T-helper 1 cell (primary cell): ENCODE measurements around the gene SDK1.

ENCODE experiments used
- DNase-seq, 5 donors: peaks; one replicate each; pipeline ENCODE4 v3.0.0-alpha.2; 2012 to 2020

The SDK1 gene

DNA sequence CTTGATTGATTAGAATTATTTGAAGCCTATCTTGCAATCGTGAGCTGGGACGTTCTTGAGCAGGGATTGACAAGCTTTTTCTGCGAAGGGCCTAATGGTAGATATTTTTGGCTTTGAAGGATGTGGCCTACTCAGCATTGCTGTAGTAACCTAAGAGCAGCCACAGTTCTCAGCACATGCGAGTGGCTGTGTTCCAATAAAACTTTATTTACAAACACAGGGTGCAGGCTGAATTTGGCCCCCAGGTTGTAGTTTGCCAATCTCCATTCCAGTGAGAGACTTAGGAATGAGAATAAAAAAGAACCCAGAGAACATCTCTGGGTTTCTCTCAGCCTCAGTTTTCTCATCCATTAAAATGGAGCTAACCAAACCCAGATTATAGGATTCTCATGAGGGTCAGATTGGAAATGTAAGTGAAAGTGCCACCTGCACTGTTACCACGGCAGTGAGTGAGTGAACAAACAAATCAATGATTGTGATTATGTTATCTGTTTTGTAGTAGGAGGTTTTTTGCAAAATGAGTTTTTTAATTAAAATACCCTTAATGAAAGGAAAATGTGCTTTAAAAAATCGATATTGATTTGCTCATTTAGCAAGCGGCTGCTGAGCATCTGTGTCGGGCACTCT lies 664.0 kb downstream of the SDK1 start:
- DNase-seq: no peak

DNA sequence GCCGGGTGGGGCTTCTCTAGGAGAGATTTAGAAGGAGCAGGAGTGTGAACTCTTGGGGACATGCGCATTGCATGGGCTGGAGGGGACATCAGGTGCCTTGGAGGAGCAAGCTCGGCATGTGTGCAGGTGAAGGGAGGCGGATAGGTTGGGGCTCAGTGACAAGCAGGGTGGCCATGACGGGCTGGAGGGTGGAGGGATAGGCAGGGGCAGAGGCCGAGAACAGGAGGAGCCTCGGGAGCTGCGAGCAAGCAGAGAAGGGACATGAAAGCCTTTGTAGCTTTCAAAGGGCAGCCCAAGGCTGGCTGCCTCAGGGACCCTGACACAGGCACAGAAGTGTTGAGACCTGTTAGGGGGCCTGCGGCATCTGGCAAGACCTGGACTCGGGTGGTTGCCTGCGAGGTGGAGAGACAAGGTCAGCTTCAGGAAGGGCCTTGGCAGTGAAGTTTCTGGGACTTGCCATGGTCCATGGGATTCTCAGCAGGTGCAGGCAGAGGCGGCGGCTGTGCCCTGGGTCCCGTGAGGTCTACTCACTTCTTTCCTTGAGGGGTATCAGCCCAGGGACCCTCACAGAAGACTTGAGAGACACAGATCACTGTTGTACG lies 664.8 kb downstream of the SDK1 start:
- DNase-seq: no peak

DNA sequence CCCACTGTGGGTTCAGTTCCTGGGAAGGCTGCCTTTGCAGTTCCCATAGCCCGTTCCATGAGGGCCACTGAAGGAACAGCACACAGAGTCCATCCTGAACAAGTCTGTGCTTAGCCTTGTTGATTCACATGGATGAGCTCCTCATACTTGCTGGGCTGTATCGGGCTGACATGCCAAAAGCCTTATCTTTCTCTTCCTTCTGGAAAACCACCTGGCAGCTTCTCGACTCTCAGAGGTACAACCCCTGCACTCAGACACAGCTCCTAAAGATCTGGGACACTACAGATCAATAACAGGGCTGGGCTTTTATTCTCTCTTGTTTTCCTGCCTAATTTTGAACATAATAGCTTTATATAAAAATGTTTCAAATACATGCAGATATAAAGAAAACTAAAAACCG lies 667.2 kb downstream of the SDK1 start:
- DNase-seq: no peak

DNA sequence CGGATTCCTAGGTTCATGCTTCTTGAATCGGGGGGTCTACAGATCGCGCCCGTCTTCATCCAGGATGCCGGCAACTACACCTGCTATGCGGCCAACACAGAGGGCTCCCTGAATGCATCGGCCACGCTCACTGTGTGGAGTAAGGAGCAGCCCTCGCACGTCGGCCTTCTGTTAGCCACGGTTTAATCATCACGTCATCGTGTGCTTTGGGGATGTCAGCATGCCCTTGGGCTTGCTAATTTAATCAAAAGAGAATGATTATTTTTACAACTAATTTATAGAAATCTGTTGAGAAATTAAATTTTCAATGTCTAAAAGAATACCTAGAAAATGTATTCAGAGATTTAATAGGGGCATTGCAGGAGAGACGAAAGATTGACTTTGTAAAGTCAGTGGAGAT lies 668.2 kb downstream of the SDK1 start:
- no peak for DNase-seq

DNA sequence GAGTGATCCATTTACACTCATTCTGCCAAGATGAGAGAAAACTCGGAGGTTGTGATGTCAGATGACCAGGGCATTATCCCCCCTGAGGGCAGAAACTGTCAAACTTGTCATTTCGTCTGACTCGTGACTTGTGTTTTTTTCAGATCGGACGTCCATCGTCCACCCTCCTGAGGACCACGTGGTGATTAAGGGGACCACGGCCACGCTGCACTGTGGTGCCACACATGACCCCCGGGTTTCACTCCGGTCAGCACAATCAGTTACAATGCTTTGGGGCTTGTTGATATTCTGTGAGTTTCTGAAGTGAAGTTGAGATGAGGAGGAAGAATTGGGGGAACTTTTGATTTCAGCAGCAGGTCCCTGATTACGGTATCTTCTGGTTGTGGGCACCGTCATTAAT lies 670.3 kb downstream of the SDK1 start:
- no peak for DNase-seq

DNA sequence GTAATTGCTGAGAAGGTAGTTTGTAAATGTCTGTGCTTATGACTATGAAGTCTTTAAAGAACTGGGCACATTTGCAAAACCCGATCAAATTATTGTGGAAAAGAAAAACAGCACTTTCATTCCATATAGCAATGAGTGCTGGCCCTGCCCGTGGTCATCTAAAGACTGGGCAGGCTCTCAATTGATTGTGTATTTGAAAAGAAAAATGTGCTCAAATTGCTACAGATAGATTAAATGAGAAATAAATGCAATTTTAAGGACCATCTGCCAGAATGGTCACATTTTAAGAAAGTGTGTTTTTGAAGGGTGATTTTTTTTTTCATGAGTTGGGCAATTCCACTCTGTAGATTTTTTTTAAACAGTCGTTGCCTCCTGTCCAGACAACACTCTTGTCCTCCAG lies 672.2 kb downstream of the SDK1 start:
- no peak for DNase-seq

DNA sequence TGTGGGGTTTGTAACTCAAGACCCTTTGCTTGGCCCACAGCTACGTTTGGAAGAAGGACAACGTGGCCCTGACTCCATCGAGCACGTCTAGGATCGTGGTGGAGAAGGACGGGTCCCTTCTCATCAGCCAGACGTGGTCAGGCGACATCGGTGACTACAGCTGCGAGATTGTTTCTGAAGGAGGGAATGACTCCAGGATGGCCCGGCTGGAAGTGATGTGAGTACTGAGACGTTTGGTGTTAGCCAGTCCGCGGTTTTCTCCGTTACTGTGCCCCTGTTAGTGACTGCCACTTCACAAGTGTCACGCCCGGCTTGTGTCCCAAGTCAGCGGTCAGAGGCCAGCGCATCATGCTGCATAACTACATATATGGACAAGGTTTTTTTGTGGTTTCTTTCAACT lies 673.3 kb downstream of the SDK1 start:
- no peak for DNase-seq

DNA sequence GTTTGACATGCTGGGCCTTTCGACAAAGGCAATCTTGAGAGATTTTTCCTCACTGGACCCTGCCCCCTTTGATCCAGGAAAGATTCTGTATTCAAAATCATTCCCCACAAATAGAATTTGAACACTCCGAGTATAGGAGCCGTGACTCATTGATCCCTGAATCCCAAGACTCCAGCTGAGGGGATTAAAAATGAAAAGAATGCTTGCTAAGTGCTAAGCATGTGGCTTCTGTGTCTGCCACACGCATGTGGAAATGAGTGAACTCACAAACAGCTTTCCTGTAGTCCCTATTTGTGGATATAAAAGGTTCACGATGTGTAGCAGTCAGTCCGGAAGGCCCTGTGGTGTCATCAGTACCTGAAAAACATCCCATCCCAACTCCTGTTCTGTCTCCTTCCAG lies 674.3 kb downstream of the SDK1 start:
- DNase-seq: no peak

DNA sequence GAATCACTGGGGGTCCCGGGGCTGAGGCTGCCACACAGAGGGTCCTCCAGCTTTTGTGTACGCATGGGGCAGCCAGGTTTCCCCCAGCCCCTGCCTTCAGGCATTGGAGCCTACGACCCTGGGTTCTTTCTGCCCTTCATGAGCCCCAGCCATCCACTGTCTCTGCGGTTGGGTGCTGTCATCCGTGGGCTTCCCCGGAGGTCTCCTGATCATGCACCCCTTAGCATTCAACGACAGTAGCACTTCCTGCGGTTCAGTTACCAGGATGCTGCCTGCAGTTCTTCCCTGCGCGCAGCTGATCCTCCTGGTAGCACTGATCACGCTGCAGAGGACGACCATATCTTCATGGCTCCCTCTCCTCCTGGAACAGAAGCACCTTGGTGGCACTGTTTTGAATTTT lies 676.3 kb downstream of the SDK1 start:
- DNase-seq: no peak

DNA sequence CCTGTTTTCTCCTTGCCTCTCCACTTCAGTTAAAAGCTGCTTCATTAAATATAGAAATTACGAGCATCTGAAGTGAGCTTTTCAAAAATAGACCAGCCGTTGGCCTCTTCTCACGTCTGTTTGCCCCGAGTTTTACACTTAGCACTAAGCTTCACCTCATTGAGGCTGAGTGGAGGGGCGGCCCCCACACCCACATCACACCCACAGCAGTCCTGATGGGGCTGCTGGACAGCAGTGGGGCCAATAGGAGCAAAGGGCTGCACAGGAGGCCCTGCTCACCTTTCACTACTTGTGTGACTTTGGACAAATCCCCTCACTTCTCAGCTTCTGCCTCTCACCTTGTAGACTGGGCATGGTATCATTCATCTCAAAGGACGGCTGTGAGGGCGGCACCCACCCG lies 677.8 kb downstream of the SDK1 start:
- DNase-seq: no peak

DNA sequence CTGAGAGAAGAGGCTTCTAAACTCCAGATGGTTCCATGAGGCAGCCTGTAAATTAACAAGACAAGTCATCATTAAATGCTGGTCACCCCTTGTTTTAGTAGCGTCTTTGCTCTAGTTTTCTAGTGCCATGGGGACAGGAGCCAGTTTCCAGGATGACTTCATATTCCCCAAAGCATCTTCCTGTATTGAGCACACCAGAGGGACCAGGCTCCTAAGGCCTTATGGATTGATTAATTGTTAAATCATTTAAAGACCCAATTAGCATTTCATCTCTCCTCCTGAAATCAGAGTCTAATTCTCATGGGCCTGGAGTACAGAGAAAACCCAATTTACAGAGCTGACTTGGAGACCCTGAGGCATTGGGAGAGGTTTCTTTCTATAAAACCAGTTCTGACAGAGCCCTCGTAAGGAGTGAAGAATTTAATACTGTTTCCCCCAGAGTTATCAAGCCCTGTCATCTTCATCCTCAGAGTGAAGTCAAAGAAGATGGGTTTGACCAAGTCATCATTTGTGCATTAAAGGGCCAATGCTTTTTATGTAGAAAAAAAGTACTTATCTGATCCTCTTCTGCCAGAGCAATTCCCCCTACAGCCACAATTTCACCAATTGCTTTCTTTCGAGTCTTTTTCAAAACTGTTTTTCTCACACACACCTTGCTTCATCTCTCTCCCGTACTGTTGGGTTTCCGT lies 678.7 kb downstream of the SDK1 start:
- no peak for DNase-seq

DNA sequence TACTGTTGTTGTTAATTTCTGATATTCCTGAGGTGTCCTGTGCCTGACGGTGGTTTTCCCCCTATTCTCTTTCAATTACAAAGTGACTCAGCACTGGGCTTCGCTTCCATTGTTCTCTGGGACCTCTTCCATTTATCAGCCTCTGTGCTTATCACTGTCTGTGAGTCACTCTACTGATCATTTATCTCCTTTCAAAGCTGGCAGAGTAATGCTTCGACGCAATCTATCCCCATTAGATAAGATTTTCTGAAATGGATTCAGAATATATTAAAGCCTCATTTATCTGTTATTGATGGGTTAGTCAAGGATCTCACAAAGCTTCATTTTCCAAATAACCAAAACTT lies 679.2 kb downstream of the SDK1 start:
- no peak for DNase-seq

DNA sequence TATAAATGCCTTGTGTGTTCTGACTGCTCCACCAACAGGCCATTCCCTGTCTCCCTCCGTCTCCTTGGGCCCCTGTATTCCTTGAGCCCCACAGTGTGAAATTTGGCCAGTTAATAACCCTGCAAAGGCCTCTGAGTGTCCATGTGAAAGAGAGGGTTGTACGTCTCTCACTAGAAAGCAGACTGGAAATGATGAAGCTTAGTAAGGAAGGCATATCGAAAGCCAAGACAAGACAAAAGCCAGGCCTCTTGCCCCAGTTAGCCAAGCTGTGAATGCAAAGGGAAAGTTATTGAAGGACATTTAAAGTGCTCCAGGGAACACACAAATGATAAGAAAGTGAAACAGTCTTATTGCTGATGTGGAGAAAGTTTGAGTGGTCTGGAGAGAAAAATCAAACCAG lies 680.2 kb downstream of the SDK1 start:
- no peak for DNase-seq

DNA sequence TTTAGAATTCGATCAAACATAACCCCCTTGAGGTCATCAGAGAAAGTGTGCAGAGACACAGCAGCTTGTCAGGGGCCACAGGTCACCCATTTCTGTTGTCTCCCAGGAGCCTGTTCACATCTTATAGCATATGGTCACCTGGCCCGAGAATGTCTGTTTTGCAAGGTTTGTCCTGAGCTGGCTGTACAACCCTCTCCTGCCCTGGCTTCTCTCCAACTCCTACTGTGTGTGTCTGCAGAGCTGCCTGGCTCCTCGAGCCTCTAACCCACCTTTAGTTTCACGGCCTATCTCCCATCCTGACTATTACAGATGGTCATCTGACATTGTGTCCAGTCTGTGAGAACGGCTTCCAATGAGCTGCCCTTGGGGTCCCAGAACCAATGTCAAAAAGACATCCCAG lies 683.4 kb downstream of the SDK1 start:
- DNase-seq: no peak

DNA sequence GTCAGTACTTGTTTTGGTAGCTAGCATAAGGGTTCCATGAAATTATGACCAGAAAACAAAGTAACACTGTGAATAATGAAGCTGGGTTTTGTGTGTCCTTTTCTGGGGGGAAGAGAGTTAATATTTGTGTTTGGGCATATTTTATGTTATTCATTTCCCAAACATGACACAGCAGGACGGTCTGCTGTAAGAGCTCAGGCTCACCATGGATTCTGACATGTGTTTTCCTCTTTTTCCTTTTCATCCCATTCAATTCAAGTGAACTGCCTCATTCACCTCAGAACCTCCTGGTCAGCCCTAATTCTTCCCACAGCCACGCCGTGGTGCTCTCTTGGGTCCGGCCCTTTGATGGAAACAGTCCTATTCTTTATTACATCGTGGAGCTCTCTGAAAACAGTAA lies 685.9 kb downstream of the SDK1 start:
- no peak for DNase-seq

DNA sequence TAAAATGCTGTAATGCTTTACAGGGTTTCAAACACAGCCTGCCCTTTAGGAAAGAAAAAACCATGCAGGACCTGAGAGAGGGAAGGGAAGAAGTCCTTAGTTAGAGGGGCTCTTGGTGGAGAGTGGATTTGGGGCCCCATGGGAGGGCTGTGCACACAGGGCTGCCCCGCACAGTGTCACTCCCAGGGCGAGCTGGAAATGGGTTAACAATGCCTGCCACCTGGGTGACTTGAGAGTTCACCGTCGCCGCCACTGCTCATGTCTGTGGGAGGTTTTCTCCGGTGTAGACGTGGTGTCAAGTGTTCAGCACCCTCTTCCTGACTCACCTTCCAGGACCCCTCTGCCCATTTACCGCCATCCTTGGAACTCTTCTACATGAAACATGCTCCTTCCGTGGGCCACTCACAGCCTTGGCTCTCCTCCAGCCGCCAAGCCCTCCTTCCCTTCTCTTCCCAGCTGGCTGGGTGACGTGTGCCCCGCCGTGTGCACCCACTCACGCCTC lies 686.4 kb downstream of the SDK1 start:
- DNase-seq: no peak

DNA sequence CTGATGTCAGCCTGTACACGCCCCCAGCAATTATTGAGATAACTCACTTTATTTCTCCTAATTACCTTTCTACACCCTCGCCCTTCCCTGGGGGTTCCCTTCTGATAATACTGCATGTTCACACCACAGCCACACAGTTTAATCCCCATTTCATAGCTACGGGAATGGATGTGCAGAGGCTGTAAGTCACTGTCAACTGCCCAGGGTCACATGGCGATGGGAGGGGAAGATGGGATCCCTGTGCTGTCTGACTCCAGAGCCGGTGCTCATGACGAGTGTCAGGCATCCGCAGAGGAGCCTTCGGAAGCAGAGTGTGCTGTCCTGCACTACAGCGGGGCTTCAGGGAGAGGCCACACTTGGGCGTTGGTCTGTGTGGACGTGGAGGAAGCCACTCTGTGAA lies 688.7 kb downstream of the SDK1 start:
- no peak for DNase-seq

DNA sequence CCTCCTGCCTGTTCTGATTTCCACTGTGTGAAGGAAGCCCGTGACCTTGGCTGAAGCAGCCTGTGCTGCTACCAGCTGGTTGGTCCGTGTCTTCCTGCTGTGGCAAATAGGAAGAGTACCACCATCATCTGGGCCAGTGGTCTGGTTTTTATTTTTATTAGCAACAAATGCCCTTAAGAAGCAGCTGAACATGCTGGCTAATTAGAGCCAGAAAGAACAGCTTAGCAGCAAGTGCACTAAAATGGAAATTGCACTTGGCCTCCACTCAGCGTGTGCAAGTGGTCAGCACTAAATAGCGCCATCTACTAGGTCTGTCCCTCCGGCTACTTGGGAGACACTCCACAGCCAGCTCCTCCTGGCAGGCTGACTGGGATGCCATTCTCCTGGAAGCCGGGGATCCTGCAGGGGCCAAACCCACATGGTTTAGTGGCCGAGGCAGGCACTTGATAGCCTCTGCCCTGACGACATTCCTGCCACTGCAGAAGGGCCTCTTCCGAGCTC lies 690.7 kb downstream of the SDK1 start:
- DNase-seq: no peak

DNA sequence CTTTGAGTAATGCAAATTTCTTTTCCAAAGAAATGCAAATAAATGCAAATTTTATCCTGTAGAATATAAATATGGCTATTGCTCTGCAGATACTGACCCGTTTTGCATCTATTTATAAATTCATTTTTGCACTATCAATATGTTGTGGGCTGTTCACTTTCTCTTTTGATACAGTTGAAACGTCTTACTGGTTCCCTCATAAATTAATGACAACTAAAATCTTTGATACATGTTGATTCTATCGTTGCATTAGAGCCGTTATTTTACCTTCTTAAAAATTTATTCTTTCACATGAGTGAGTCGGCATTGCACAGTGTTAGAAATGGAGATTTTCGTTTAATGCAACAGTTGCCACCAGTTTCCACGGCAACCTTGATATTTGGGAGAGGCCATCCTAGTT lies 691.8 kb downstream of the SDK1 start:
- DNase-seq: no peak

DNA sequence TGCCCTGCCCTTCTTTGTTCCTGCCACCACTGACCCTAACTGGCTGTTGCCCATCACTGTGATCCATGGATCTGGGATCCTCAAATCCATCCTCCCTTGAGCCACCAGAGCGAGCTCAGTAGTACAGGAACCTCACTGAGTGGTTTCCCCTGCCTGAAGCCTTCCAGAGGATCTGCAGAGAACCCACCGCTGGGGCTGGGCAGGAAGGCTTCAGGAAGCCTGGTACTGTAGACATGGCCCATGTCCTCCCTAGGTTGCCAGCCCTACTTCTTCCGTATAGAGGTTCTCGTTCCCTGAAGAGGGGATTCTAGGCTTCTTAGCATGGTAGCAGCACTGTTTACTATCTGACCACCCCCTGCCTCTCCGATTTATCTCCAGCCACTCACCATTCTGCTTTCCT lies 693.7 kb downstream of the SDK1 start:
- DNase-seq: no peak

DNA sequence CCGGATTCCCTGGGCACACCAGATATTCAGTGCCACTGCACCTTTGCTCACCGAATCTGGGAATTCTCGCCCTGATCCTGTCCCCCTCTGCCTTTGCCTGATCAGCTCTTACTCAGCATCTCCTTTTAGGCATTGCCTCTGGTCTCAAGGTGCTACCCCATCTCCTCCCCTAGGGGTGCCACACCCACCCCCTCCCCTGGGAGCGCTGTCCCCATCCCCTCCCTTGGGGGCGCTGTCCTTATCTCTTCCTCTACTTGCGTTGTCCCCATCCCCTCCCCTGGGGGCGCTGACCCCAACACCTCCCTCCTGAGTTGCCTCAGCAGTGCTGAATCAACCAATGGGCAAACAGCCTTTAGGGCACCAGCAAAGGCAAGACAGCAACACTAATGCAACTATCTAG lies 694.1 kb downstream of the SDK1 start:
- DNase-seq: no peak

DNA sequence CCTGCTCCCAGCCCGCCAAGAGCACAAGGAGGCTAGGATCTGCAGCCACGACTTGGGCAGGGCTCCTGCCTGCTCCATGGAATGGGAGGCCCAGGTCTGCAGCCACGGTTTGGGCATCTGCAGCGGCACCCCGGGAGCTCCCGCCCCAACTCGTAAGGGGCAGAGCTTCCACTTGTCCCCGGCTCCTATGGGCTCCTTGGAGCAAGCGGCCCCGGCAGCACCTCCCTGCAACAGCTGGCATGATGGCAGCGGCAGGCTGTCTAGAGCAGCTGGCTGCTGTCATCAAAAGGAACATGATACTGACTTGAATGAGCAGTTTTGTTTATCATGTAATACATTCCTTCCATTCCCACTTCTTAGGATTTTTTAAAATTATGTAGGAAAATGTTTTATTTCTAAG lies 697.0 kb downstream of the SDK1 start:
- DNase-seq: no peak

DNA sequence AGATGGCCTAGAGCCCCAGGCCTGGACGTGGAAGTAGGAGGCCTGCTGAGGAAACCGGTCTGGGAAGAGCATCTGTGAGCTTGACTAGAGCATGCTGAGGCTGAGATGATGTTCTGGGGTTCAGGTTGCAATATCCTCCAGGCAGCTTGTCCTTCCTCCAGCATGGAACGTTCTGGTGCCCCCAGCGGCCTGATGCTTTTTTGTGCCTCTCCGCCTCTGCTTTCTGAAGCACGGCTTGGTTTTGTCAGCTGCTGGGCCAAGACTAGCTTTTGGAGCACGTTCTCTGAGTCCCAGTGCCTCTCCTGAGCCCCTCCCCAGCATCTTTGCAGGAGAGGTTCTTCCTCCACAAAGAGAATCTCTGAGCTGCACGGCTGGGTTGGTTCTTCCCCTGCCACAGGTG lies 699.1 kb downstream of the SDK1 start:
- DNase-seq: no peak

DNA sequence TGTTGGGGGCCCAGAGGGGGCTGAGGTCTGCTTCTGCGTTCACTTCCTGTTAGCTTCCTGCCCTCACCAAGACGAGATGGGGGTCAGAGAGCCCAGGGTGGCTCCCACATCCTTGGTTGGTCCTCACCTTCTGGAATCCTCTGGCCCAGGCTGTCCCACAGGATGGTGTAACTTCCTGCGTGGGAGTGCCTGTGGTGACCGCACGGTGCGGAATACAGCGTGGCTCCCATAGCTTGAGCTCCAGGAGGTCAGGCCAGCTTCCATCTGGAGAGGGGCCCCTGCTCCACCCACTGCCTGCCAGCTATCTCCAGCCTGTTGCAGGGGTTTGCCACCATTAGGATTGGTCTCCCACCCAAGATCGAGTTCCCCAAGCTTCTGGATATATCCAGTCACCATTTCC lies 699.9 kb downstream of the SDK1 start:
- DNase-seq: no peak

DNA sequence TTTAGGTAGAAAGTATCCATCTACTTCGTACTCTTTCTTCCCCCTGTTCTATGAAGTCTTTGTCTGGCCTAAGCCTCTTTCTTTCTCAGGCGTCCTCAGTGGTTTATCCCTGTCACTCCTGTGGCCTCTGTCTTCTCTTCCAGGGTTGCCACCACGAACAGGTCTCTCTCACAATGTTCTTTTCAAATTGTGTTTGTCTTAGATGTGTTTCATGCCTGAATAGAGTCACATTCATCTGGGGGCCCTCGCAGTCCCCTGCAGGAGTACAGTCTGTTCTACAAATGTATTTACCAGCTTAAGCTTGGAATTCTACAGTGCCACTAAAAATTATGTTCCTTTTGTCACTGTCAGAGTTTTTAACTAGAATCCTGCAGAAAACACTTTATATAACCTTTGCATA lies 700.7 kb downstream of the SDK1 start:
- DNase-seq: no peak
